Ishikawa (cell line): Measurements from ENCODE around the gene TTLL1.

Experiments used
- CEBPB ChIP-seq: IDR thresholded peaks from 2 replicates; pipeline ENCODE4 v1.6.1; 2012
- CREB1 ChIP-seq: IDR thresholded peaks from 2 replicates; pipeline ENCODE4 v1.6.1; 2012; ENCODE audit warnings: low read depth
- EGR1 ChIP-seq: IDR thresholded peaks from 2 replicates; pipeline ENCODE4 v1.6.1; 2012
- EP300 ChIP-seq: IDR thresholded peaks from 2 replicates; pipeline ENCODE4 v1.6.1; 2012; ENCODE audit warnings: borderline replicate concordance
- FOXM1 ChIP-seq: IDR thresholded peaks from 2 replicates; pipeline ENCODE4 v1.6.1; 2012; ENCODE audit warnings: low read depth, borderline replicate concordance
- NFIC ChIP-seq: IDR thresholded peaks from 2 replicates; pipeline ENCODE4 v1.6.1; 2012
- RAD21 ChIP-seq: IDR thresholded peaks from 2 replicates; pipeline ENCODE4 v1.6.1; 2012; ENCODE audit warnings: low read depth
- TAF1 ChIP-seq: IDR thresholded peaks from 2 replicates; pipeline ENCODE4 v1.6.1; 2012; ENCODE audit warnings: low read depth, mild to moderate bottlenecking
- TCF12 ChIP-seq: IDR thresholded peaks from 2 replicates; pipeline ENCODE4 v1.6.1; 2012; ENCODE audit warnings: low read depth
- TEAD4 ChIP-seq: IDR thresholded peaks from 2 replicates; pipeline ENCODE4 v1.6.1; 2012
- YY1 ChIP-seq: IDR thresholded peaks from 2 replicates; pipeline ENCODE4 v1.6.1; 2012; ENCODE audit warnings: low read depth
- ZBTB7A ChIP-seq: IDR thresholded peaks from 2 replicates; pipeline ENCODE4 v1.6.1; 2012; ENCODE audit warnings: low read depth
- TF ChIP-seq, protein P1 (sequence below): IDR thresholded peaks from 2 replicates; pipeline ENCODE4 v1.6.1; 2012; ENCODE audit warnings: low read depth, mild to moderate bottlenecking
- TF ChIP-seq, protein P2 (sequence below): IDR thresholded peaks from 2 replicates; pipeline ENCODE4 v1.6.1; 2012
- TF ChIP-seq, protein P3 (sequence below): IDR thresholded peaks from 2 replicates; pipeline ENCODE4 v1.6.1; 2012

The TTLL1 gene

DNA sequence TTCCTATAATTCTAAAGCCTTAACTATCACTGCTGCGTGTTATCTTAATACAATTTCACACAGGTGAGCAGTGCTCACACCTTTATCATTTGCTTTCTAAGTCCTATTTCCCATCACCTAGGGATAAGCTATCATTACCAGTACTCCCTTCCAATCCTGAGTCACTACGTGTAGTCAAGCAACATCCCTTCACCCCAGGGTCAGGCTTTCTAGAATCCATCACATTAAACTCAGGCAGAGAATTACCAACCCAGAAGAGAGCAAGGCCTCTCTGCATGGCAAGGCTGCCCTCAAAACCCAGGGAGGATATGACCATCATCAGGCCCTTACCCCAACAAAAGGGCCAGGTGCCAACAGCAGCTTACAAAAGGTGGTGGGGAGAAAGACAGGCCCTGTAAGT lies 84.1 kb downstream of the TTLL1 start:
- TF ChIP-seq EGR1 (no peak), TCF12 (no peak)

DNA sequence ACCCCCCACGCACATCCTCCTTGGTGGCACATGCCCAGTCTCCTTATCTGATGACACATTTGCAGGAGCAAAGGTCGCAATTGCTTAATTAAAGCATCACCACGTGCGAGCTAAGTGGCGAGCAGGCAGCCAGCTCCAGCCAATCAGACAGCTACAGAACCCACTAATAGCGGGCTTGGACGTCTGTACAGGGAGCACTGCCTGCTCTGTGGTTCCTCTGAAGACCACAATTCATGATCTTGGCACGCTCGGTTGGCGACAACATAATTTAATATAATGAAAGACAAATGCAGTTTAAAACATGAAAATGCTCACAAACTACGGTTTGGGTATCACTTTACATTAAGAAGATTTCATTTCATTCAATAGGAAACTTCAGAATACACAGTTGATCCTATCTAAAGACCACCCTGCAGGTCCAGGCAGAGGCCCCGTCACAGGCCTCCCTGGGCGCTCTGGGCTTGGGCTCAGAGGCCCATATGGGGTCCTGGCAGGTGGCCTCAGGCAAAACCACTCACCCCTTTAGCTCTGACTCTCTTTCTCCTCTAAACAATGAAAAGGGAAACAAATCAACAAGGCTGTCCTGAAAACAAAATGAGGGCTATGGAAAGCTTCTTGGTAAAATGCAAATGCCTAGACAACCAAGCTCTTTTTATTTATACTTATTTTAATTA lies 84.7 kb downstream of the TTLL1 start:
- no peak for TF ChIP-seq ZBTB7A
- TF ChIP-seq, protein P1, sequence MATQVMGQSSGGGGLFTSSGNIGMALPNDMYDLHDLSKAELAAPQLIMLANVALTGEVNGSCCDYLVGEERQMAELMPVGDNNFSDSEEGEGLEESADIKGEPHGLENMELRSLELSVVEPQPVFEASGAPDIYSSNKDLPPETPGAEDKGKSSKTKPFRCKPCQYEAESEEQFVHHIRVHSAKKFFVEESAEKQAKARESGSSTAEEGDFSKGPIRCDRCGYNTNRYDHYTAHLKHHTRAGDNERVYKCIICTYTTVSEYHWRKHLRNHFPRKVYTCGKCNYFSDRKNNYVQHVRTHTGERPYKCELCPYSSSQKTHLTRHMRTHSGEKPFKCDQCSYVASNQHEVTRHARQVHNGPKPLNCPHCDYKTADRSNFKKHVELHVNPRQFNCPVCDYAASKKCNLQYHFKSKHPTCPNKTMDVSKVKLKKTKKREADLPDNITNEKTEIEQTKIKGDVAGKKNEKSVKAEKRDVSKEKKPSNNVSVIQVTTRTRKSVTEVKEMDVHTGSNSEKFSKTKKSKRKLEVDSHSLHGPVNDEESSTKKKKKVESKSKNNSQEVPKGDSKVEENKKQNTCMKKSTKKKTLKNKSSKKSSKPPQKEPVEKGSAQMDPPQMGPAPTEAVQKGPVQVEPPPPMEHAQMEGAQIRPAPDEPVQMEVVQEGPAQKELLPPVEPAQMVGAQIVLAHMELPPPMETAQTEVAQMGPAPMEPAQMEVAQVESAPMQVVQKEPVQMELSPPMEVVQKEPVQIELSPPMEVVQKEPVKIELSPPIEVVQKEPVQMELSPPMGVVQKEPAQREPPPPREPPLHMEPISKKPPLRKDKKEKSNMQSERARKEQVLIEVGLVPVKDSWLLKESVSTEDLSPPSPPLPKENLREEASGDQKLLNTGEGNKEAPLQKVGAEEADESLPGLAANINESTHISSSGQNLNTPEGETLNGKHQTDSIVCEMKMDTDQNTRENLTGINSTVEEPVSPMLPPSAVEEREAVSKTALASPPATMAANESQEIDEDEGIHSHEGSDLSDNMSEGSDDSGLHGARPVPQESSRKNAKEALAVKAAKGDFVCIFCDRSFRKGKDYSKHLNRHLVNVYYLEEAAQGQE, result no peak
- TF ChIP-seq, protein P2, sequence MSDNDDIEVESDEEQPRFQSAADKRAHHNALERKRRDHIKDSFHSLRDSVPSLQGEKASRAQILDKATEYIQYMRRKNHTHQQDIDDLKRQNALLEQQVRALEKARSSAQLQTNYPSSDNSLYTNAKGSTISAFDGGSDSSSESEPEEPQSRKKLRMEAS, result no peak

DNA sequence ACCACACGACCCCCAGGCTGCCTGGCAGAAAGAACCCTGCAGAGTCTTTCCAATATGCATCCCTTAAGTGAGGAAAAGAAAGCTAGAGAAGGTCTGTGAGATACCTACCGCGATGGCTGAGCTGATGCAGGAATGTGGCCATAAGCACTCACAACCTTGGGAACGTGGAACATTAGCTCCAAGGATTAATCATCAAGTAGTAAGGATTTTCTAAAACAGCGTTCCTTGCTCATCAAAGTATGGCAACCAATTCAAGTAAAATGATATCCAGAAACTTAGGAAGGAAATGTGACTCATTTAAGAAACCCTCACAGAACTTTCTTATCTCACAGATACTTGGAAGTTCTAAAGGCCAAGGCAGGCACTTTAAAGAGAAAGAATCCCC lies 87.0 kb downstream of the TTLL1 start:
- TF ChIP-seq CREB1 (no peak), TEAD4 (no peak), TAF1 (no peak), RAD21 (no peak)

DNA sequence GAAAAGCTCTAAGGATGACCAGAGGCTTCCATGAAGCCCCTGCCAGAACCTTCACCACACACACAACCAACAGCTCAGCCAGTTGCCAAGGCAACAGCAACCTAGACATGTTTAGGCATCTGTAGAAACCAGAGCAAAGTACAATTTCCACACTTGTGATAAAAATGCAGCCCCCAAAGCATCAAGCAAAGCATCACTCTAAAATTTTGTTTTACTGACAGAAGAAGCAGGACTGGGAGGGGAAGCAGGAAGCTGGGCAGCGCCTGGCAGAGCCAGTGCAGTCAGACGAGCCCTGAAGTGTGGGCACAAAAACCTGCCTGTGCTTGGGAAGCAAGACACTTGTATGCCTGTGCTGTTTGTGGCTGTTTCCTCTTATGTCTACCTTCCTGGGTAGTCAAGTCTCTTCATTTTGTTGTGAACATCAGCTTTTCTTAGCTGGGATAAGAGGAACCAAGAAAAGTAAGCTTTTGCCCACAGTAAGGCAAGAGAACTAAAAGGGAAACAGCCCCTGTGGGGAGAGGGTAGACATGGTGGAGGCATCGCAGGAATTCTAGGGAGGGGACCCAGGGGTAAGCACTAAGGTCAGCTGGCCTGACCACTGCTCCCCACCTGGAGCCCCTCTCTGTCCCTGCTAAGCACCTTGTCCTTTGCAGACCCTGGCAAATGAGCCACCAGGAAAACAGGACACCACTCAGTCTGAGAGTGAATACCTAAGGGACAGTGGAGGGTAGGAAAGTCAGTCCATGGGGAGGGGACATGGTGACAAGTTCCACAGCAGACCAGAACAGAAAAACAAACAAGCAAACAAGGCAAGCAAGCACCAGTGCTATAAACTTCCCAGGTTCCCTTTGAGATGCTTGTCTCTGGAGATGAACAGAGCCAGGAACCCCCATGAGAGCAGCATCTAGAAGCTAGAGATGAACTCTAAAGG lies 87.7 kb downstream of the TTLL1 start:
- TF ChIP-seq CREB1, result no peak
- TF ChIP-seq YY1, result no peak
- no peak for TF ChIP-seq TAF1
- no peak for TF ChIP-seq FOXM1
- no peak for TF ChIP-seq NFIC
- no peak for TF ChIP-seq ZBTB7A
- TF ChIP-seq RAD21, result no peak
- TF ChIP-seq, protein P1, result no peak
- TF ChIP-seq, protein P3, sequence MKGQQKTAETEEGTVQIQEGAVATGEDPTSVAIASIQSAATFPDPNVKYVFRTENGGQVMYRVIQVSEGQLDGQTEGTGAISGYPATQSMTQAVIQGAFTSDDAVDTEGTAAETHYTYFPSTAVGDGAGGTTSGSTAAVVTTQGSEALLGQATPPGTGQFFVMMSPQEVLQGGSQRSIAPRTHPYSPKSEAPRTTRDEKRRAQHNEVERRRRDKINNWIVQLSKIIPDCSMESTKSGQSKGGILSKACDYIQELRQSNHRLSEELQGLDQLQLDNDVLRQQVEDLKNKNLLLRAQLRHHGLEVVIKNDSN, result no peak
- TF ChIP-seq TCF12, result no peak
- no peak for TF ChIP-seq EP300
- no peak for TF ChIP-seq TEAD4
- TF ChIP-seq, protein P2, result no peak
- TF ChIP-seq EGR1, result no peak
- TF ChIP-seq CEBPB, result no peak

DNA sequence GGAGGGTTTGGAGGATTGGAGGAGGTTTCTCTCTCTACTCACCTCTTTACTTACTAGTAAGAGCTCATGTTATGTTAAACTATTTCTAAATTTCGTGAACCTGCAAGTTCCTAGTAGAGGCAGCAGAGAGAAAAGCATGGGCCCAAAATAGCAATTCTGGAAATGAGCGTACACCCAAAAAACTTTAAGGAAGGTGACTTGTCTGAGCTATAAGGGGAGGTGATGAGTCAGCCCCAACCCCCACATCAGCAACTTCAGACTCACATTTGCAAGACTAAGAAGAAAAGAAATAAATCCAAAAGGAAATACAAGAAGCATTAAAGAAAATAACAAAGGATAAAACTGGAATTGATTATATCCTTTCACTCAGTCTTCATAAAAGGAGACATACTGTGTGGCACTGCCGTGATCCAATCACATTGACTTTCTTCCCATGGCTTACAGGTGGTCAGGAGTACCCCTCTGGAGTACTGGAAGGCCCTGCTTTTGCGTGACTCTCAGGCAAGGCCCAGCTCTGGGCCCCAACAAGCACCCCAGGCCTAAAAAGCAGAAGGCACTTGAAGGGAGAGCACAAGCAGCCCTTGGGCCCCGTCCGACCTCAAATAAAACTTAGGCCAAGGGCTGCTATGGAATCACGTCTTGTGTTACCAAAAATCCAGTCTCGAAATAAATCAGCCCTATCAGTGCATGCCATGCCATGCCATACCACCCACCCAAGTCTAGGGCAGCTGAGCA lies 88.6 kb downstream of the TTLL1 start:
- TF ChIP-seq TAF1, result no peak
- no peak for TF ChIP-seq RAD21
- TF ChIP-seq ZBTB7A, result no peak
- no peak for TF ChIP-seq CEBPB
- TF ChIP-seq, protein P3, result no peak
- no peak for TF ChIP-seq NFIC
- no peak for TF ChIP-seq EGR1
- TF ChIP-seq FOXM1, result no peak
- no peak for TF ChIP-seq CREB1
- TF ChIP-seq, protein P2, result no peak
- no peak for TF ChIP-seq TEAD4
